K562 (cell line): Measurements from ENCODE around the gene CUL9. TPM values are rescaled to one million over a fixed set of nuclear protein-coding genes. Genes with fewer than 3 reads are reported as not detected.

Experiments
- ATAC-seq: fragments of 200-7000 bp; cut with Tn5 transposase; 3 replicates; pipeline ENCODE4 v1.9.1; 2020; ENCODE audit warnings: moderate library complexity
- BruUV-seq: library from RNA; stranded (reverse); fragments of 400-500 nt; replicated peaks from 2 replicates; lab custom pipeline; 2021; lab: Mats Ljungman, UMichigan
- CTCF ChIA-PET: fragments of 300-600 bp; formaldehyde crosslinking; extraction: SDS; loops from one replicate; lab custom pipeline; 2021; ENCODE audit warnings: low intra/inter-chr PET ratio; lab: Yijun Ruan, JAX
- POLR2A ChIA-PET: fragments of 300-600, 350-650 bp; sonication (Branson Sonifier 250); formaldehyde crosslinking; extraction: SDS; loops from one replicate; lab custom pipeline; 2021; ENCODE audit warnings: antibody characterized with exemption, inconsistent platforms; lab: Yijun Ruan, JAX
- DNase-seq, 4 experiments: peaks; one replicate each; pipeline versions ENCODE4 v3.0.0 to v3.0.0-alpha.2; 2011 to 2018; ENCODE audit warnings: low spot score in 3 of 4, mixed read lengths in 3 of 4; ENCODE audit errors: extremely low read depth in 1 of 4
- FAIRE-seq: peaks from 2 replicates; lab custom pipeline; 2011; peaks lifted over from hg19 to GRCh38; lab: Jason Lieb, UNC
- H2AFZ ChIP-seq: 2 replicates; pipeline ENCODE4 v1.6.0; 2011; ENCODE audit warnings: low read depth, low read length, control low read depth, inconsistent platforms
- H3K27ac ChIP-seq: fragments of 200-600 bp; 3 replicates; pipeline ENCODE4 v1.8.0; 2011; ENCODE audit warnings: low read depth, mild to moderate bottlenecking, control low read depth, inconsistent platforms, low read length, moderate library complexity, mixed read lengths; ENCODE audit errors: extremely low read depth
- H3K27me3 ChIP-seq, 2 experiments: fragments of 300-600 bp in 1 of 2; 2 replicates in 1 of 2; 3 replicates in 1 of 2; pipeline versions ENCODE4 v1.6.0 to v1.8.0; 2011; ENCODE audit warnings: inconsistent platforms in 2 of 2, low read length in 2 of 2, mild to moderate bottlenecking in 1 of 2, mixed read lengths in 1 of 2, moderate library complexity in 1 of 2; ENCODE audit not compliant: control insufficient read depth in 2 of 2, insufficient read depth in 2 of 2
- H3K36me3 ChIP-seq: fragments of 300-600 bp; 3 replicates; pipeline ENCODE4 v1.8.0; 2011; ENCODE audit warnings: mild to moderate bottlenecking, low read length, inconsistent platforms; ENCODE audit not compliant: control insufficient read depth, insufficient read depth
- H3K4me1 ChIP-seq, 2 experiments: fragments of 200-600 bp in 1 of 2; replicated peaks in 1 of 2; 2 replicates in 1 of 2; 3 replicates in 1 of 2; pipeline versions ENCODE4 v1.5.1 to v1.8.0; 2011; ENCODE audit warnings: inconsistent platforms in 2 of 2, low read length in 2 of 2, mild to moderate bottlenecking in 1 of 2, mixed read lengths in 1 of 2, moderate library complexity in 1 of 2; ENCODE audit not compliant: control insufficient read depth in 2 of 2, insufficient read depth in 2 of 2
- H3K4me2 ChIP-seq: 2 replicates; pipeline ENCODE4 v1.6.1; 2011; ENCODE audit warnings: low read length, control low read depth, inconsistent platforms, mixed read lengths; ENCODE audit not compliant: insufficient read depth
- H3K4me3 ChIP-seq: fragments of 200-600 bp; sonication (generic), shearing (Covaris generic); 2 replicates; pipeline ENCODE4 v1.5.1; 2016; ENCODE audit warnings: control low read depth, inconsistent platforms
- H3K79me2 ChIP-seq: fragments of 200-600 bp; 3 replicates; pipeline ENCODE4 v1.8.0; 2011; ENCODE audit warnings: low read length, inconsistent platforms; ENCODE audit not compliant: control insufficient read depth, insufficient read depth
- H3K9ac ChIP-seq, 2 experiments: 2 replicates each; pipeline versions ENCODE4 v1.6.0 to v1.6.1; 2011; ENCODE audit warnings: low read depth in 2 of 2, low read length in 2 of 2, control low read depth in 1 of 2, inconsistent platforms in 1 of 2, mild to moderate bottlenecking in 1 of 2, mixed read lengths in 1 of 2; ENCODE audit not compliant: insufficient read depth in 1 of 2
- H3K9me1 ChIP-seq: one replicate; pipeline ENCODE4 v1.6.0; 2011; ENCODE audit warnings: inconsistent platforms, mild to moderate bottlenecking, low read length, moderate library complexity; ENCODE audit not compliant: control insufficient read depth, insufficient read depth
- H3K9me3 ChIP-seq: replicated peaks from 2 replicates; pipeline ENCODE4 v1.5.1; 2011; ENCODE audit warnings: low read depth, low read length, inconsistent platforms; ENCODE audit not compliant: control insufficient read depth, insufficient read depth
- H4K20me1 ChIP-seq: replicated peaks from 2 replicates; pipeline ENCODE4 v1.6.1; 2011; ENCODE audit warnings: low read length, inconsistent platforms, mixed read lengths; ENCODE audit not compliant: control insufficient read depth, insufficient read depth
- ARID1B ChIP-seq: fragments of 450-650 bp; IDR thresholded peaks from 2 replicates; pipeline ENCODE4 v1.6.1; 2016; ENCODE audit warnings: antibody characterized with exemption, mild to moderate bottlenecking, inconsistent platforms
- POLR2G ChIP-seq: fragments of 200-400 bp; formaldehyde crosslinking; IDR thresholded peaks from 2 replicates; pipeline ENCODE4 v1.6.1; 2017; ENCODE audit warnings: low read depth, mild to moderate bottlenecking, antibody characterized with exemption, low read length, moderate library complexity
- RCOR1 ChIP-seq, 2 experiments: IDR thresholded peaks; 2 replicates each; pipeline ENCODE4 v1.6.1; 2012; ENCODE audit warnings: low read depth in 2 of 2, low read length in 2 of 2, borderline replicate concordance in 1 of 2, improper control_type of control experiment in 1 of 2
- STAT5A ChIP-seq: IDR thresholded peaks from 2 replicates; pipeline ENCODE4 v1.6.1; 2012; ENCODE audit warnings: low read length, inconsistent platforms, borderline replicate concordance
- ZNF354B ChIP-seq: fragments of 250-450 bp; sonication (Bioruptor Pico); IDR thresholded peaks from 2 replicates; pipeline ENCODE4 v1.4.0; 2020
- WGBS: fragments of 100-300 bp; shearing (Covaris generic); methylation state at CpG from one replicate; pipeline ENCODE4 v1.1.6; 2016; ENCODE audit warnings: low coverage, mixed read lengths; ENCODE audit not compliant: insufficient coverage; ENCODE audit errors: missing lambda C conversion rate; 5-methylcytosine and 5-hydroxymethylcytosine counted together
- in situ Hi-C: fragments of 300-500 bp; cut with MboI; formaldehyde crosslinking; loops from 4 replicates; pipeline ENCODE4 v1.15.0; 2018; ENCODE audit warnings: inconsistent platforms, mixed read lengths
- intact Hi-C: fragments of 100-400 bp; cut with micrococcal nuclease; formaldehyde crosslinking; loops from 2 replicates; pipeline ENCODE4 v1.14.2; 2022
- polyA plus RNA-seq, 8 experiments: library from polyadenylated mRNA; depleted of rRNA in 4 of 8; stranded (reverse) in 5 of 8; unstranded in 3 of 8; fragments of >200 nt; fragmentation: Nextera tagmentation in 2 of 8; fragmentation: Illumina TruSeq in 1 of 8; extraction: Ambion mirVana in 2 of 8; extraction: Trizol in 1 of 8; gene quantifications; 2 replicates each; pipeline versions ENCODE4 v1.2.1 to v1.2.3, GENCODE V29; 2011 to 2014; ENCODE audit warnings: inconsistent platforms in 1 of 8, missing spikeins in 1 of 8
- total RNA-seq, 7 experiments: library from RNA; depleted of rRNA in 6 of 7; stranded (reverse); fragments of >200 nt in 6 of 7; fragmentation: Illumina TruSeq in 2 of 7; extraction: Trizol in 2 of 7; gene quantifications; 2 replicates each; pipeline versions ENCODE4 v1.2.1 to v1.2.3, GENCODE V29; 2011 to 2021; ENCODE audit warnings: low replicate concordance in 1 of 7
- TF ChIP-seq, protein P1 (sequence below): sonication (generic); IDR thresholded peaks from 2 replicates; pipeline ENCODE4 v1.6.1; 2016

CUL9 gene
- total and polyA plus RNA-seq, 9 of the 15 experiments (the other 6 are each of a cell fraction or from before 2014, with no cell fraction given): 0.50 to 20.7 (median 6.6) TPM

DNA sequence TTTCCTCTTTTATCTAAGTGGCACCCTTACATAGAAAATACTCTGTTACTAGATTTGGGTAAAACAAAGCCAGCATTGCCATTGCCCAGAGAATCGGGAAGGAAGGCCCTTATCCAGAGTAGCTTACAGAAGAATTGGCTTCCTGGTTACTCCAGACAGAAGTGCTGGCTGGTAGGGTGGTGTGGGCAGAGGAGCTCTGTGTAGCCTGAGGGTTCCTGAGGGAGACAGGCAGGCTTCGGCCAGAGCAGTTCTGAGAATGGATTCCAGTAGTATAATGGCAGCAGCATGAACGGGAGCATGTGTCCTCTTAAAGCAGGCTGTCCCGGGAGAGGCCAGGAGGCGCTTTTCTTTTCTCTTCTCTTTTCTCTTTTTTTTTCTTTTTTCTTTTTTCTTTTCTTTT is 11.9 kb downstream of the CUL9 start (continued):
- TF ChIP-seq POLR2G: no peak
- TF ChIP-seq RCOR1 (IDR thresholded peaks at IDR 0.05; ENCODE audit: borderline replicate concordance in 1 of 2, low read depth in 2 of 2, low read length in 2 of 2): no peak
- no peak for TF ChIP-seq ZNF354B (CRISPR knock-in tag)
- no peak for TF ChIP-seq STAT5A
- TF ChIP-seq, all 486 proteins: peak for 0

DNA sequence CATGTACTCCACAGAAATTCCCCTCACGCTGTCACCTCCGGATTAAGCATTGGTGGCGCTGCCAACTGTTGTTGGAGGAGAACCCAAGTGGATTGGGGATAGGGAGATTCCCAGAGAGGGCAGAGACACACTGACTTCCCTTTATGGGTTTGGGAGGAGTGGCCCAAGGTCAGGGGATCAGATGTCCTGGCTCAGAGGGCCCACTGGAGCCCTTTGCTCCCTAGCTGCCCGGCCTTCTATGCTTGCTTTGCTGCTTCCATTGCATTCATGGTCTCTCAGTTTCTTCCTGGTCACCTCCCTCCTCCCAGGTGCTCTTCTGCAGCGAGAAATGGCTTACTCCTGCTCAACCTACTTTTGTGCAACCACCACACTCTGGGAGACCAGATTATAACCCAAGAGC is 14.3 kb downstream of the CUL9 start:
- FAIRE-seq (no peak), DNase-seq (no peak), ATAC-seq (no peak)
- ChIA-PET CTCF (no interaction called here), POLR2A (interaction anchor here (0.6 to 0.7 kb wide), 4 partner anchors 22 to 853 kb away, joined by 3 to 4 read pairs (median 3); partner anchors contain the start of gene LRRC73)
- Histone ChIP-seq H3K4me1 (peaks cover 0 to 3% of the 10 kb centered on the region in 2 experiments; a peak in 1 of 5 replicates), H3K4me3 (no peak overlapping the region), H3K4me2 (no peak overlapping the region), H3K36me3 (peaks cover 9% of the 10 kb centered on the region; the same call in 1 of the 3 replicates), H3K9me3 (no peaks in the 10 kb centered on the region), H3K9ac (peak overlapping the region in 1 of 2 experiments; percentile 78; a peak in 1 of 4 replicates), H3K79me2 (no peaks in the 10 kb centered on the region), H3K27me3 (no peaks in the 10 kb centered on the region), H4K20me1 (no peaks in the 10 kb centered on the region), H3K27ac (no peak overlapping the region), H3K9me1 (no peaks in the 10 kb centered on the region), H2AFZ (no peak overlapping the region)
- no TSS peak for BruUV-seq
- WGBS: 69% methylated on average over 5 of the region's 5 CpGs
- intact Hi-C loops (no loop called here), in situ Hi-C loops (no loop called here)
- TF ChIP-seq, protein P1, sequence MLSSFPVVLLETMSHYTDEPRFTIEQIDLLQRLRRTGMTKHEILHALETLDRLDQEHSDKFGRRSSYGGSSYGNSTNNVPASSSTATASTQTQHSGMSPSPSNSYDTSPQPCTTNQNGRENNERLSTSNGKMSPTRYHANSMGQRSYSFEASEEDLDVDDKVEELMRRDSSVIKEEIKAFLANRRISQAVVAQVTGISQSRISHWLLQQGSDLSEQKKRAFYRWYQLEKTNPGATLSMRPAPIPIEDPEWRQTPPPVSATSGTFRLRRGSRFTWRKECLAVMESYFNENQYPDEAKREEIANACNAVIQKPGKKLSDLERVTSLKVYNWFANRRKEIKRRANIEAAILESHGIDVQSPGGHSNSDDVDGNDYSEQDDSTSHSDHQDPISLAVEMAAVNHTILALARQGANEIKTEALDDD: no peak
- TF ChIP-seq ARID1B (no peak), POLR2G (no peak)
